Endothelial cell of umbilical vein (primary cell): ENCODE data around the gene PSAPL1. TPM values are rescaled to one million over a fixed set of nuclear protein-coding genes. Genes with fewer than 3 reads are reported as not detected.

Source experiments
- BruUV-seq: library from RNA; stranded (reverse); fragments of 400-500 nt; replicated peaks from 2 replicates; lab custom pipeline; 2021; lab: Mats Ljungman, UMichigan
- CTCF ChIA-PET: fragments of 300-600, 350-600 bp; sonication (Branson Sonifier 250); formaldehyde crosslinking; loops from one replicate; lab custom pipeline; 2021; ENCODE audit warnings: antibody characterized with exemption, inconsistent platforms; lab: Charles Lee
- POLR2A ChIA-PET: fragments of 300-600, 350-600 bp; sonication (Branson Sonifier 250); formaldehyde crosslinking; loops from one replicate; lab custom pipeline; 2021; ENCODE audit warnings: antibody characterized with exemption, inconsistent platforms; lab: Charles Lee
- DNase-seq: peaks from one replicate; pipeline ENCODE4 v3.0.0-alpha.2; 2011; ENCODE audit warnings: low read depth, low spot score
- FAIRE-seq: peaks from 2 replicates; lab custom pipeline; 2011; peaks lifted over from hg19 to GRCh38; lab: Jason Lieb, UNC
- H2AFZ ChIP-seq: 2 replicates; pipeline ENCODE4 v1.6.0; 2012; ENCODE audit warnings: low read depth, low read length, control low read depth, inconsistent platforms
- H3K27ac ChIP-seq: 2 replicates; pipeline ENCODE4 v1.5.1; 2011; ENCODE audit warnings: low read depth, mild to moderate bottlenecking, control low read depth, low read length, moderate library complexity; ENCODE audit not compliant: insufficient read depth
- H3K27me3 ChIP-seq, 2 experiments: 2 replicates each; pipeline versions ENCODE4 v1.6.0 to v1.6.1; 2011; ENCODE audit warnings: low read length in 2 of 2, mixed read lengths in 1 of 2; ENCODE audit not compliant: control insufficient read depth in 2 of 2, insufficient read depth in 2 of 2
- H3K36me3 ChIP-seq, 2 experiments: 2 replicates in 1 of 2; 3 replicates in 1 of 2; pipeline ENCODE4 v1.5.1; 2011; ENCODE audit warnings: low read length in 2 of 2, mild to moderate bottlenecking in 1 of 2, moderate library complexity in 1 of 2; ENCODE audit not compliant: control insufficient read depth in 2 of 2, insufficient read depth in 2 of 2; ENCODE audit errors: extremely low read depth in 1 of 2
- H3K4me1 ChIP-seq: 3 replicates; pipeline ENCODE4 v1.5.1; 2011; ENCODE audit warnings: mild to moderate bottlenecking, low read length; ENCODE audit not compliant: control insufficient read depth, insufficient read depth; ENCODE audit errors: extremely low read depth
- H3K4me2 ChIP-seq: 2 replicates; pipeline ENCODE4 v1.6.1; 2011; ENCODE audit warnings: low read length, control low read depth, mixed read lengths; ENCODE audit not compliant: insufficient read depth
- H3K4me3 ChIP-seq, 3 experiments: fragments of 200-600 bp in 1 of 3; sonication (generic), shearing (Covaris generic) in 1 of 3; replicated peaks in 1 of 3; 2 replicates each; pipeline ENCODE4 v1.5.1; 2011 to 2016; ENCODE audit warnings: control low read depth in 3 of 3, low read length in 3 of 3, mild to moderate bottlenecking in 2 of 3, inconsistent platforms in 1 of 3, low read depth in 1 of 3, moderate library complexity in 1 of 3; ENCODE audit not compliant: insufficient read depth in 1 of 3
- H3K79me2 ChIP-seq: 2 replicates; pipeline ENCODE4 v1.6.0; 2012; ENCODE audit warnings: low read length, inconsistent platforms; ENCODE audit not compliant: control insufficient read depth, insufficient read depth
- H3K9ac ChIP-seq: replicated peaks from 2 replicates; pipeline ENCODE3; 2011; ENCODE audit warnings: low read length, control low read depth; ENCODE audit not compliant: insufficient read depth; ENCODE audit errors: extremely low read depth
- H3K9me1 ChIP-seq: replicated peaks from 3 replicates; pipeline ENCODE4 v1.6.0; 2011; ENCODE audit warnings: mild to moderate bottlenecking, low read length; ENCODE audit not compliant: control insufficient read depth, insufficient read depth; ENCODE audit errors: extremely low read depth
- H3K9me3 ChIP-seq: replicated peaks from 2 replicates; pipeline ENCODE4 v1.5.1; 2012; ENCODE audit warnings: low read length, inconsistent platforms; ENCODE audit not compliant: control insufficient read depth, insufficient read depth
- H4K20me1 ChIP-seq: replicated peaks from 2 replicates; pipeline ENCODE3; 2011; ENCODE audit warnings: mild to moderate bottlenecking, low read length; ENCODE audit not compliant: control insufficient read depth, insufficient read depth; ENCODE audit errors: extremely low read depth
- EZH2 ChIP-seq: IDR thresholded peaks from 2 replicates; pipeline ENCODE4 v1.6.1; 2012; ENCODE audit warnings: borderline replicate concordance, low read depth, mild to moderate bottlenecking, moderate library complexity, low read length, inconsistent platforms; ENCODE audit not compliant: severe bottlenecking
- FOS ChIP-seq: IDR thresholded peaks from 2 replicates; pipeline ENCODE4 v1.6.1; 2011; ENCODE audit warnings: mild to moderate bottlenecking, low read length, moderate library complexity, borderline replicate concordance; ENCODE audit not compliant: insufficient read depth
- GATA2 ChIP-seq: IDR thresholded peaks from 2 replicates; pipeline ENCODE4 v1.7.0; 2011; ENCODE audit warnings: low read depth, mild to moderate bottlenecking, moderate library complexity, mixed read lengths, low read length; ENCODE audit not compliant: insufficient read length, insufficient read depth
- JUN ChIP-seq: IDR thresholded peaks from 2 replicates; pipeline ENCODE4 v1.6.1; 2011; ENCODE audit warnings: borderline replicate concordance, low read depth; ENCODE audit not compliant: insufficient read length, insufficient read depth
- MYC ChIP-seq: IDR thresholded peaks from one replicate; pipeline ENCODE4 v1.6.1; 2011; ENCODE audit warnings: mild to moderate bottlenecking, low read depth, low read length
- POLR2A ChIP-seq: IDR thresholded peaks from 2 replicates; pipeline ENCODE4 v1.6.1; 2012; ENCODE audit warnings: low read depth, mild to moderate bottlenecking, control low read depth, low read length
- POLR2AphosphoS5 ChIP-seq: IDR thresholded peaks from 2 replicates; pipeline ENCODE4 v1.6.1; 2012; ENCODE audit warnings: low read depth, mild to moderate bottlenecking, control low read depth, low read length, moderate library complexity; ENCODE audit not compliant: insufficient read depth
- dilution Hi-C: fragments of 300-500 bp; cut with MboI; formaldehyde crosslinking; loops from one replicate; pipeline ENCODE4 v1.15.0; 2019; ENCODE audit warnings: low sequenced_read_pairs; ENCODE audit not compliant: extremely low pct_ligation_motif_present
- intact Hi-C: fragments of 100-400 bp; cut with micrococcal nuclease; formaldehyde crosslinking; loops from one replicate; pipeline ENCODE4 v1.10.0; 2022
- polyA plus RNA-seq, 4 experiments: library from polyadenylated mRNA; depleted of rRNA in 3 of 4; stranded (reverse) in 3 of 4; unstranded in 1 of 4; fragments of >200 nt; gene quantifications; 2 replicates each; pipeline versions ENCODE4 v1.2.1 to v1.2.3, GENCODE V29; 2011 to 2012; ENCODE audit warnings: missing spikeins in 1 of 4
- total RNA-seq: library from RNA; stranded (reverse); gene quantifications from 2 replicates; pipeline ENCODE4 v1.2.3, GENCODE V29; 2021
- TF ChIP-seq, protein P1 (sequence below), 2 donors: IDR thresholded peaks; 1 replicate in 1 of 2; 2 replicates in 1 of 2; pipeline ENCODE4 v1.5.1; 2011; ENCODE audit warnings: low read length in 2 of 2, mild to moderate bottlenecking in 2 of 2, moderate library complexity in 2 of 2, control low read depth in 1 of 2, inconsistent platforms in 1 of 2, low read depth in 1 of 2; ENCODE audit not compliant: insufficient read depth in 1 of 2; ENCODE audit errors: extremely low read depth in 1 of 2
- TF ChIP-seq, protein P2 (sequence below): IDR thresholded peaks from 2 replicates; pipeline ENCODE4 v1.6.1; 2011; ENCODE audit not compliant: insufficient read depth, insufficient read length

Gene PSAPL1
- total and polyA plus RNA-seq, 2 donors (not counting 3 experiments of a cell fraction or from before 2014, with no cell fraction given) = not detected

DNA sequence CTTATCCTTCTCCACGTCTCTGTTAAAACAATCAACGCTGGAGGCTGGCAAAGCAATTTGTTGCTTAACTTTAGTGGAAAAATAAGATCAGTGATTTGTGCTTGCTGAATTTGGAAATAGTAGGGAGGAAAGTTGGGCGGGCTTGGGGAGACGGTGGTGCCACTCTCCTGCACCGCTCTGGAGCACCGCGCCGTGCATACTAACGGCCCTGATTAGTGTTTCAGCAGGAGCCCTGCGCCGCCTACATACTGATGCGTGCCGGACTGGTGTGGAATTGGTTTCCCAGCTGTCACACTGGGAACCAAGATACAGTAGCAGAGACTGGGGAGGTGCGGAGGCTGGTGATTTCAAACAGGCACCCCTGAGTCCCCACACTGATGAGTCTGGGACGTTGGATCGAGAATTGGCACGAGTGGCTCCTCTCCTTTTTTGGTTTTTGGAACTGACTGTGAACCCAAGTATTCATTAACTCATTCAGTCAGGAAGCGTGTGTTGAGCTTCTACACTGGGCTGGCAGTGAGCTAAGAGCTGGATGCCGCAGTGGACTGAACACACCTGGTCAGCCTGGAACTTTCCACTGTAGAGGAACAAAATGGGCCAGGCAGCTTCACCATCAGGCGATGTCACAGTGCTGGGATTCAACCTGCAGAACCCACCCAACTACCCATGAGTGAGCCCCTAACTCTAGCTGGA is 29.0 kb upstream of the PSAPL1 start:
- Histone ChIP-seq H3K36me3 (no peaks in the 10 kb centered on the region), H3K9me3 (no peaks in the 10 kb centered on the region), H4K20me1 (no peaks in the 10 kb centered on the region), H3K4me2 (no peak overlapping the region), H3K4me3 (no peak overlapping the region), H3K79me2 (no peaks in the 10 kb centered on the region), H2AFZ (no peak overlapping the region), H3K9me1 (no peaks in the 10 kb centered on the region), H3K9ac (no peak overlapping the region), H3K27me3 (no peaks in the 10 kb centered on the region), H3K27ac (no peak overlapping the region), H3K4me1 (no peaks in the 10 kb centered on the region)
- CTCF ChIA-PET = no interaction called here
- FAIRE-seq = no peak
- no peak for DNase-seq
- dilution Hi-C loops = no loop called here
- TF ChIP-seq, protein P1, sequence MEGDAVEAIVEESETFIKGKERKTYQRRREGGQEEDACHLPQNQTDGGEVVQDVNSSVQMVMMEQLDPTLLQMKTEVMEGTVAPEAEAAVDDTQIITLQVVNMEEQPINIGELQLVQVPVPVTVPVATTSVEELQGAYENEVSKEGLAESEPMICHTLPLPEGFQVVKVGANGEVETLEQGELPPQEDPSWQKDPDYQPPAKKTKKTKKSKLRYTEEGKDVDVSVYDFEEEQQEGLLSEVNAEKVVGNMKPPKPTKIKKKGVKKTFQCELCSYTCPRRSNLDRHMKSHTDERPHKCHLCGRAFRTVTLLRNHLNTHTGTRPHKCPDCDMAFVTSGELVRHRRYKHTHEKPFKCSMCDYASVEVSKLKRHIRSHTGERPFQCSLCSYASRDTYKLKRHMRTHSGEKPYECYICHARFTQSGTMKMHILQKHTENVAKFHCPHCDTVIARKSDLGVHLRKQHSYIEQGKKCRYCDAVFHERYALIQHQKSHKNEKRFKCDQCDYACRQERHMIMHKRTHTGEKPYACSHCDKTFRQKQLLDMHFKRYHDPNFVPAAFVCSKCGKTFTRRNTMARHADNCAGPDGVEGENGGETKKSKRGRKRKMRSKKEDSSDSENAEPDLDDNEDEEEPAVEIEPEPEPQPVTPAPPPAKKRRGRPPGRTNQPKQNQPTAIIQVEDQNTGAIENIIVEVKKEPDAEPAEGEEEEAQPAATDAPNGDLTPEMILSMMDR (IDR thresholded peaks at IDR 0.05; ENCODE audit: extremely low read depth in 1 of 2, insufficient read depth in 1 of 2, low read depth in 1 of 2, low read length in 2 of 2) = no peak
- TF ChIP-seq POLR2AphosphoS5 (no peak), POLR2A (no peak), MYC (no peak), JUN (no peak), FOS (no peak), GATA2 (no peak), EZH2 (no peak)
- TF ChIP-seq, protein P2, sequence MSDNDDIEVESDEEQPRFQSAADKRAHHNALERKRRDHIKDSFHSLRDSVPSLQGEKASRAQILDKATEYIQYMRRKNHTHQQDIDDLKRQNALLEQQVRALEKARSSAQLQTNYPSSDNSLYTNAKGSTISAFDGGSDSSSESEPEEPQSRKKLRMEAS = no peak
- POLR2A ChIA-PET = no interaction called here
- BruUV-seq = no TSS peak
- intact Hi-C loops = no loop called here
